NCI-H510A (cell line): ENCODE results near the gene LRP10.
A peak's percentile ranks its signal among the peaks of the same experiment; 100 is the strongest.

Source experiments
- DNase-seq: peaks from one replicate; lab custom pipeline; 2025; lab: John Stamatoyannopoulos, UW

LRP10 gene

DNA sequence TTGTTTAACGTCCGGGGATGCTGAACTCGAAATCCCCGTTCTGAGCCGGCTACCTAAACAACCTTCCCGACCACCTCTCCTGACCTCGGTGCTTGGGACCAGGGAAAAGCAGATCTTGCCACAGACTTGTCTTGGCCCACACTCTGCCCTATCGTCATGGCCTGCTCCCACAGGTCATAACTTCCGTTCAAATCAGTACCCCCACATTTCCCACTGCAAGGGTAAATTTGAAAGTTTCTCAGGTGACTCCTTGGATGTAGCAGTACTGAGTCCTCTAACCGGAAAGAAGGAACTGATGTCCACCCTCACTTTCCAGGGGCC lies 48.0 kb downstream of the LRP10 start:
- no peak for DNase-seq

DNA sequence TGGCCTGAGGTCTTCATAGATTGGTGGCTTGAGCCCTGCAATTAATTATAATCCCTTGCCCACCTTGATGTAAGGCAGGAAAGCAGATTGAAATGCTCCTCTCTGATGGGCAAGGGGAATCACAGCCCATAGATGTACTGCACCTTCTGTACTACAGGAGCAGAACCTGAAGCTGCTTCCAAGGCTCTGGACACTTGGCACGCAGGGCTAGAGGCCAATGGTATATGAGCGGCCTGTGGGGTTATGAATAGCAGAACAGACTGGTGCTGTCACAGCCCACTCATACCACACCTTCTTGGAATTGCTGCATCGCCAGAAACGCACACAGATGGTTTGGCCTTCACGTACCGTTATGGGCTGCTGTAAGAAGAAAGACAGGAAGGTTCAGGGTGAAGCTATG lies 49.2 kb downstream of the LRP10 start:
- no peak for DNase-seq

DNA sequence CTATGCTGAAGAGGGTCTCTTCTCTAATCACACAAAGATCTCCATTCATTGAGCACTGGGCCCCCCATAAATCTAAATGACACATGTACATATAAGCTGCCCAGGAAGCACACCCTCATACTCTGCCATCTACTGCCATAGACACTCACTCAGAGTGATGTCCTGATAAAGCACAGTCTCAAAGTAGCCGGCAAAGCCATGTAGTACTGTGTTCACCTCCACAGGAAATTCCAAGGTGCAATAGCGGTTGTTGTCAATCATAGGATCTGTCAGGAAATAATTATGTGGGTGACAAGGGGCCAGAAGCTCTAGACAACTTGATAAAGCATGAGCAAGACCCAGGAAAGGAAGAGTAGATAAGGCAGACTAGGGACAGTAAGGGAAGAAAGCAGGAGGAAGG lies 50.8 kb downstream of the LRP10 start:
- no peak for DNase-seq

DNA sequence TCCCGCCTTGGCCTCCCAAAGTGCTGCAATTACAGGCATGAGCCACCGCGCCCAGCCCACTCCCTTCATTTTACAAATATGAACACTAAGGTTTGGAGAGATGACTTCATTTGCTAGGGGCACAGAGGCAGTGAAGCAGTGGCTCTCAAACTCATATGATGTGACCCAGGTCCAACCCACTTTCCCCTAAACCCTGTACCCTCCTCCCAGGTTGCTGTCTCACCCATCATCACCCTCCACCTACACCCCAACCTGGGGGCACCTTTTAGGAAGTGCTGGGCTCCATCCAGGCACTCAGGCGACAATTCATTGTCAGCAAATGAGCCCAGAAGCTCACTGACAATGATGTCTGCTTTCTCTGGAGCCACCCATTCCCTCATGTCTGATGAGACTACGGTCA lies 52.2 kb downstream of the LRP10 start:
- DNase-seq, result no peak

DNA sequence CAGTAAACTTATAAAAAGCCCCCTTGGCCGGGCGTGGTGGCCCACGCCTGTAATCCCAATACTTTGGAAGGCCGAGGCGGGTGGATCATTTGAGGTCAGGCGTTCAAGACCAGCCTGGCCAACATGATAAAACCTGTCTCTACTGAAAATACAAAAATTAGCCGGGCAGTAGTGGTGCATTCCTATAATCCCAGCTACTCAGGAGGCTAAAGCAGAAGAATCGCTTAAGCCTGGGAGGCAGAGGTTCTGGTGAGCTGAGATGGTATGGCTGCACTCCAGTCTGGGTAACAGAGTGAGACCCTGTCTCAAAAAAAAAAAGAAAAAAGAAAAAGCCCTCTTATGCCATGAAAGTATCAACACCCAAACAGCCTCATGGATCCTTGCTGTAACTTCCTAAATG lies 54.0 kb downstream of the LRP10 start:
- no peak for DNase-seq

GRCh38 chr14:22926316-22926715 lies 54.8 kb downstream of the LRP10 start:
- no peak for DNase-seq

DNA sequence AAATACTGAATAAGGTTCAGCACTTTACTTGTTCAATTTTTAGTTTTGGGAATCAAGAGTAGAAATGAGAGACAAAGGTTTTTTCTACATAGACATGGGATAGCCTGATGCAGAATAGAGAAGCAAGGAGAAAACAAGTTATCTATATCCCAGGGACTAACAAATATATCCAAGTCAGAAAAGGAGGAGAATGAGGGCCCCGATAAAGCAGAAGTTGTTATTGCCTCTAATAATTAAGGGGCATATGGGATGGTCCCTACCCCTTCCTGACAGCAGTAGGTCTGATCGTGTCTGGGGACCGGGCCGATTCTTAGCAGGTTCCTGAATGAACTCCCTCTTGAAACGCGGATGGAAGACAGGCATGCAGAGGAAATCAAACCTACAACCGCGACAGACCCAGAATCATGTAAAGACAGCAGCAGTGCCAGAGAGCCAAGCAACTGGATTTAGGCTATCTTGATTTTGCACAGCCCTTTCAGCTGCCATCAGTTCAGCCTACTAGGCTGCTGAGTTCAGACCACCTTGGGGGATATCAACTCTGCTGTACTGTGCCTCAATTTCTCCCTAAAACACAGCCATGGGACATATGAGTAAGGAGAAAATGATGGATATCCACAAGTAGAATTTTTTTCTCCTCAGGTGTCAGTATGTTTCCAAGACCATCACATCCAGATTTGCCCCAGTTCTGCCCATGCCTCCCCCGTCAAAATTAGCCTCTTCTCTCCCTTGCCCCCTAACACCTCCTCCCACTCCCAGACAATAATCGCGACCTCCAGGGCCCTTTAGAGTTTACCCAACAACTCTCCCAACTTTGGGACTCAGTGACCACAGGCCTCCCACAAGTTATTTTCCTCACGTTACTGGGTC lies 56.9 kb downstream of the LRP10 start:
- DNase-seq, result no peak

DNA sequence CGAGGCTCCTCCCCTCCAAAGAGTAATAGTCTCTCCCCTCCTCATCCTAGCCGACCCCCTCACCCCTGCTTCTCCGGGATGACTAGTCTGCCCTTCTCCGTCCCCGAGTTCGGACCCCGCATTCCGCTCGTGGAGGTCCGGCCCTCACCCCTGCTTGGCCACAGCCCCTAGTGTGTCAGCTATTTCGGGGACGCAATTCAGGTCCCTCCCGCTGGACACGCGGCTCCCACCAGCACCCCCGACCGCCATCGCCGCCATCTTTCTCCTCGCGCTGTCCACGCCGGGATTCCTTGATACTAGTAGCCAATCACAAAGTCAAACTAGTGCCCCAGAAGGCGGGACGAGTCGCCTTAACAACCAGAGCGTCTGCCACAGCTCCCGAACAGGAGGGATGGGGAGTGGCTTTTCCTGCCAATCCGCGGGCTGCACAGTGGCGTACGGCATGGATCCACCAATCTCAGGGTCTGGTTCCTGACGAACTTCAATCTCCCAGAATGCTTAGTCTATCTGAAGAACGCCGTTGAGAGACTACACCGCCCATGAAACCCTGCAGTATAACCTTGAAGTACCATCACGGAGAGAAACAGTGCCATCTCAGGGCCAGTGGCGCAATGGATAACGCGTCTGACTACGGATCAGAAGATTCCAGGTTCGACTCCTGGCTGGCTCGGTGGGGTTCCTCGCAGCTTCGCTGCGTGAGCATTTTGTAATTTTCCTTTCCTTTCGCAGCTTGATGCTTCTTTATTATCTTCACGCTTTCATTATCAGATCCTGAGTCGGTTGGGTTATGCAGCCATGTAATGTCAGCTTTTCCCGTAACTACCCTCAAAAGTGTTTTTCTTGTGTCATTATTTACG lies 57.8 kb downstream of the LRP10 start, which contains the start of gene PRMT5:
Gene PRMT5 (minus strand): TSS at position 273 of the 857 bp plus-strand sequence. CDS start 15 bp downstream, at position 258.
- DNase-seq, result peak; percentile 95

DNA sequence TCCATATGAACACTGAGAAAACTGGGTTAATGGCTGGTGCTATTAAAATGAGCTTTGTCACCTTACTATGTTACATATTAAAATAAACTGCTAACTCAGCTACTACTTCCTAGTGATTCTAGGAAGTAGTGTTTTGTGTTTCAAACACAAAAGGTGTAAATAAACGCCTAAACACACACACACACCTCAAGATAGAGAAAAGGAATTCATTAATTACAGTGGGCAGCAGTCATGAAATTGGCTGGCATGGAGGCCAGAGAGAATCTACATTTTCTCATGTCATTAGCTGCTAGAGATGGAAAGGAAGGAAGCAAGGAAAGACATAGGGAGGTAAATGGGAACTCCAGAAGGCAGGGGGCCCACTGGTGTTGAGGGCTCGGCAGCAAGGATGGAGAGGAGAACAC lies 58.4 kb downstream of the LRP10 start:
- DNase-seq, result no peak
